H9 (cell line): ENCODE results near the gene NYAP2. TPM values are rescaled to one million over a fixed set of nuclear protein-coding genes. Genes with fewer than 3 reads are reported as not detected.

ENCODE experiments used
- DNase-seq: peaks from one replicate; pipeline ENCODE4 v3.0.0-alpha.2; 2017
- H2AFZ ChIP-seq: one replicate; pipeline ENCODE4 v1.6.1; 2013; ENCODE audit warnings: mild to moderate bottlenecking, low read length, control low read depth, moderate library complexity
- H2AK5ac ChIP-seq: 2 replicates; pipeline ENCODE4 v1.6.1; 2013; ENCODE audit warnings: low read length, control low read depth, mixed read lengths; ENCODE audit not compliant: insufficient read length
- H2BK120ac ChIP-seq: one replicate; pipeline ENCODE4 v1.6.1; 2013; ENCODE audit warnings: low read depth, mild to moderate bottlenecking, low read length, control low read depth, inconsistent platforms; ENCODE audit not compliant: poor library complexity, severe bottlenecking
- H2BK12ac ChIP-seq: 2 replicates; pipeline ENCODE4 v1.6.1; 2013; ENCODE audit warnings: low read length, control low read depth, mixed read lengths, low read depth; ENCODE audit not compliant: insufficient read length
- H2BK15ac ChIP-seq: 2 replicates; pipeline ENCODE4 v1.6.1; 2013; ENCODE audit warnings: low read depth, low read length, control low read depth
- H2BK20ac ChIP-seq: one replicate; pipeline ENCODE4 v1.6.1; 2013; ENCODE audit warnings: low read depth, mild to moderate bottlenecking, low read length, control low read depth, inconsistent platforms; ENCODE audit not compliant: poor library complexity, severe bottlenecking
- H2BK5ac ChIP-seq: 2 replicates; pipeline ENCODE4 v1.6.1; 2013; ENCODE audit warnings: low read length, control low read depth, mixed read lengths; ENCODE audit not compliant: insufficient read length
- H3K14ac ChIP-seq: 2 replicates; pipeline ENCODE4 v1.6.1; 2013; ENCODE audit warnings: low read length, control low read depth; ENCODE audit not compliant: insufficient read depth
- H3K18ac ChIP-seq: 2 replicates; pipeline ENCODE4 v1.6.1; 2013; ENCODE audit warnings: low read depth, mild to moderate bottlenecking, mixed read lengths, low read length, control low read depth; ENCODE audit not compliant: insufficient read length
- H3K23ac ChIP-seq: 2 replicates; pipeline ENCODE4 v1.6.1; 2013; ENCODE audit warnings: low read length, control low read depth, mixed read lengths, low read depth; ENCODE audit not compliant: insufficient read length
- H3K23me2 ChIP-seq: 2 replicates; pipeline ENCODE4 v1.6.1; 2013; ENCODE audit warnings: low read depth, mild to moderate bottlenecking, mixed read lengths, low read length, control low read depth; ENCODE audit not compliant: insufficient read length, poor library complexity, severe bottlenecking
- H3K27ac ChIP-seq: 2 replicates; pipeline ENCODE4 v1.5.1; 2013; ENCODE audit warnings: low read length, control low read depth, mixed read lengths, low read depth; ENCODE audit not compliant: insufficient read length
- H3K27me3 ChIP-seq: 2 replicates; pipeline ENCODE4 v1.6.1; 2013; ENCODE audit warnings: low read length, control low read depth, inconsistent platforms; ENCODE audit not compliant: insufficient read depth
- H3K4ac ChIP-seq: 2 replicates; pipeline ENCODE4 v1.6.1; 2013; ENCODE audit warnings: low read depth, mild to moderate bottlenecking, control low read depth, inconsistent platforms, low read length, moderate library complexity
- H3K4me1 ChIP-seq: 2 replicates; pipeline ENCODE4 v1.6.1; 2013; ENCODE audit warnings: low read length, control low read depth, inconsistent platforms; ENCODE audit not compliant: insufficient read depth
- H3K4me2 ChIP-seq: 2 replicates; pipeline ENCODE4 v1.6.1; 2013; ENCODE audit warnings: low read length, control low read depth, mixed read lengths; ENCODE audit not compliant: insufficient read length, insufficient read depth
- H3K56ac ChIP-seq: 2 replicates; pipeline ENCODE4 v1.6.1; 2013; ENCODE audit warnings: low read depth, mild to moderate bottlenecking, mixed read lengths, low read length, control low read depth; ENCODE audit not compliant: insufficient read length
- H3K79me1 ChIP-seq: 2 replicates; pipeline ENCODE4 v1.6.1; 2013; ENCODE audit warnings: low read depth, mild to moderate bottlenecking, moderate library complexity, low read length, control low read depth, inconsistent platforms; ENCODE audit not compliant: insufficient read depth, poor library complexity, severe bottlenecking
- H3K79me2 ChIP-seq: 2 replicates; pipeline ENCODE4 v1.6.1; 2013; ENCODE audit warnings: low read length, control low read depth, inconsistent platforms; ENCODE audit not compliant: insufficient read depth
- H3K9ac ChIP-seq: 2 replicates; pipeline ENCODE4 v1.6.1; 2013; ENCODE audit warnings: low read length, control low read depth, mixed read lengths; ENCODE audit not compliant: insufficient read length; ENCODE audit errors: extremely low read depth
- H3K9me3 ChIP-seq: one replicate; pipeline ENCODE4 v1.6.1; 2013; ENCODE audit warnings: low read depth, low read length, inconsistent platforms; ENCODE audit not compliant: control insufficient read depth
- H3T11ph ChIP-seq: one replicate; pipeline ENCODE4 v1.6.1; 2013; ENCODE audit warnings: mild to moderate bottlenecking, low read length, control low read depth, inconsistent platforms
- H4K20me1 ChIP-seq: one replicate; pipeline ENCODE4 v1.6.1; 2013; ENCODE audit not compliant: control insufficient read depth, insufficient read length, insufficient read depth
- H4K5ac ChIP-seq: 2 replicates; pipeline ENCODE4 v1.6.1; 2013; ENCODE audit warnings: low read depth, mild to moderate bottlenecking, mixed read lengths, low read length, control low read depth; ENCODE audit not compliant: insufficient read length
- H4K8ac ChIP-seq: replicated peaks from 2 replicates; pipeline ENCODE4 v1.6.1; 2013; ENCODE audit warnings: low read length, control low read depth, mixed read lengths, low read depth; ENCODE audit not compliant: insufficient read length
- H4K91ac ChIP-seq: 2 replicates; pipeline ENCODE4 v1.6.1; 2013; ENCODE audit warnings: low read depth, mild to moderate bottlenecking, moderate library complexity, mixed read lengths, low read length, control low read depth; ENCODE audit not compliant: insufficient read length
- H3K27ac Mint-ChIP-seq, 3 experiments: 2 replicates in 2 of 3; 3 replicates in 1 of 3; pipeline ENCODE4 v1.8.0; 2020 to 2021; ENCODE audit warnings: mixed read lengths in 3 of 3, mild to moderate bottlenecking in 1 of 3, moderate library complexity in 1 of 3
- H3K27me3 Mint-ChIP-seq: 2 replicates; pipeline ENCODE4 v1.8.0; 2021; ENCODE audit warnings: low read depth, mild to moderate bottlenecking, moderate library complexity, mixed read lengths
- H3K36me3 Mint-ChIP-seq, 3 experiments: 2 replicates in 2 of 3; 3 replicates in 1 of 3; pipeline ENCODE4 v1.8.0; 2020 to 2021; ENCODE audit warnings: low read depth in 3 of 3, mixed read lengths in 3 of 3; ENCODE audit not compliant: insufficient read depth in 1 of 3
- H3K4me1 Mint-ChIP-seq, 2 experiments: 2 replicates each; pipeline ENCODE4 v1.8.0; 2020; ENCODE audit warnings: mixed read lengths in 2 of 2
- H3K4me3 Mint-ChIP-seq, 2 experiments: 2 replicates in 1 of 2; 3 replicates in 1 of 2; pipeline ENCODE4 v1.8.0; 2020 to 2021; ENCODE audit warnings: mild to moderate bottlenecking in 2 of 2, mixed read lengths in 2 of 2, moderate library complexity in 1 of 2
- H3K9me3 Mint-ChIP-seq, 2 experiments: 2 replicates in 1 of 2; 3 replicates in 1 of 2; pipeline ENCODE4 v1.8.0; 2020; ENCODE audit warnings: mild to moderate bottlenecking in 2 of 2, mixed read lengths in 2 of 2, moderate library complexity in 1 of 2
- WGBS: extraction: QIAGEN DNeasy Blood & Tissue Kit; methylation state at CpG from one replicate; pipeline ENCODE4 v1.1.7; 2013; ENCODE audit warnings: missing lambda C conversion rate, low lambda C conversion rate, mixed read lengths; ENCODE audit not compliant: insufficient read length; ENCODE audit errors: extremely low coverage; 5-methylcytosine and 5-hydroxymethylcytosine counted together
- total RNA-seq: library from RNA; stranded (reverse); gene quantifications from 2 replicates; pipeline ENCODE4 v1.2.1, GENCODE V29; 2021
- TF ChIP-seq, protein P1 (sequence below): fragments of 200-600 bp; sonication (generic); conservative IDR thresholded peaks from 3 replicates; pipeline ENCODE4 v1.8.0; 2021; ENCODE audit warnings: antibody characterized with exemption, mild to moderate bottlenecking

NYAP2 gene
- total RNA-seq, 1 experiment from 2014 or later, result not detected

- H3K18ac ChIP-seq, result no peak overlapping the region
- no peak overlapping the region for H4K5ac ChIP-seq
- no peak overlapping the region for H3K4me2 ChIP-seq
- no peak overlapping the region for H2BK20ac ChIP-seq
- Mint-ChIP-seq H3K4me3 (no peak overlapping the region), H3K27ac (no peak overlapping the region), H3K36me3 (no peaks in the 10 kb centered on the region; a peak in 1 of 7 replicates), H3K27me3 (no peaks in the 10 kb centered on the region), H3K9me3 (no peaks in the 10 kb centered on the region), H3K4me1 (no peaks in the 10 kb centered on the region)
- H2AK5ac ChIP-seq, result no peak overlapping the region
- H3T11ph ChIP-seq, result no peak overlapping the region
- no peak overlapping the region for H3K23ac ChIP-seq
- H3K4me1 ChIP-seq, result no peaks in the 10 kb centered on the region
- H3K23me2 ChIP-seq, result no peaks in the 10 kb centered on the region
- no peak overlapping the region for H4K8ac ChIP-seq
- H2BK5ac ChIP-seq, result no peak overlapping the region
- H3K14ac ChIP-seq, result no peak overlapping the region
- no peak overlapping the region for H3K27ac ChIP-seq
- TF ChIP-seq, protein P1, sequence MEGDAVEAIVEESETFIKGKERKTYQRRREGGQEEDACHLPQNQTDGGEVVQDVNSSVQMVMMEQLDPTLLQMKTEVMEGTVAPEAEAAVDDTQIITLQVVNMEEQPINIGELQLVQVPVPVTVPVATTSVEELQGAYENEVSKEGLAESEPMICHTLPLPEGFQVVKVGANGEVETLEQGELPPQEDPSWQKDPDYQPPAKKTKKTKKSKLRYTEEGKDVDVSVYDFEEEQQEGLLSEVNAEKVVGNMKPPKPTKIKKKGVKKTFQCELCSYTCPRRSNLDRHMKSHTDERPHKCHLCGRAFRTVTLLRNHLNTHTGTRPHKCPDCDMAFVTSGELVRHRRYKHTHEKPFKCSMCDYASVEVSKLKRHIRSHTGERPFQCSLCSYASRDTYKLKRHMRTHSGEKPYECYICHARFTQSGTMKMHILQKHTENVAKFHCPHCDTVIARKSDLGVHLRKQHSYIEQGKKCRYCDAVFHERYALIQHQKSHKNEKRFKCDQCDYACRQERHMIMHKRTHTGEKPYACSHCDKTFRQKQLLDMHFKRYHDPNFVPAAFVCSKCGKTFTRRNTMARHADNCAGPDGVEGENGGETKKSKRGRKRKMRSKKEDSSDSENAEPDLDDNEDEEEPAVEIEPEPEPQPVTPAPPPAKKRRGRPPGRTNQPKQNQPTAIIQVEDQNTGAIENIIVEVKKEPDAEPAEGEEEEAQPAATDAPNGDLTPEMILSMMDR, result no peak
- no peak overlapping the region for H3K9ac ChIP-seq
- no peak overlapping the region for H2AFZ ChIP-seq
- H3K9me3 ChIP-seq, result no peaks in the 10 kb centered on the region
- H4K91ac ChIP-seq, result no peak overlapping the region
- no peaks in the 10 kb centered on the region for H3K27me3 ChIP-seq
- H4K20me1 ChIP-seq, result no peaks in the 10 kb centered on the region
- H2BK120ac ChIP-seq, result no peak overlapping the region
- H2BK12ac ChIP-seq, result no peak overlapping the region
- H3K79me1 ChIP-seq, result no peaks in the 10 kb centered on the region
- no peaks in the 10 kb centered on the region for H3K79me2 ChIP-seq
- WGBS, result no CpG with 5 or more reads among the region's 3 CpGs
- no peak overlapping the region for H2BK15ac ChIP-seq
- DNase-seq, result no peak
- H3K4ac ChIP-seq, result no peak overlapping the region
- H3K56ac ChIP-seq, result no peak overlapping the region
These were observed 17.3 kb downstream of the NYAP2 start for GRCh38 chr2:225416616-225417367.
